ENCODE data around the gene EPS8L1. TPM values are rescaled to one million over a fixed set of nuclear protein-coding genes. Genes with fewer than 3 reads are reported as not detected.
"Not testable (repeated sequence)": the region's sequence is repeated elsewhere in the genome, so short reads cannot be mapped to it uniquely, and the experiment has no call there.

The EPS8L1 gene
- total RNA-seq, 1 donor from 2014 or later = 0.58 TPM

- DNase-seq (ENCODE audit: low spot score) = no peak
Observed at GRCh38 chr19:55092423-55093318, 17.0 kb downstream of the EPS8L1 start.

DNA sequence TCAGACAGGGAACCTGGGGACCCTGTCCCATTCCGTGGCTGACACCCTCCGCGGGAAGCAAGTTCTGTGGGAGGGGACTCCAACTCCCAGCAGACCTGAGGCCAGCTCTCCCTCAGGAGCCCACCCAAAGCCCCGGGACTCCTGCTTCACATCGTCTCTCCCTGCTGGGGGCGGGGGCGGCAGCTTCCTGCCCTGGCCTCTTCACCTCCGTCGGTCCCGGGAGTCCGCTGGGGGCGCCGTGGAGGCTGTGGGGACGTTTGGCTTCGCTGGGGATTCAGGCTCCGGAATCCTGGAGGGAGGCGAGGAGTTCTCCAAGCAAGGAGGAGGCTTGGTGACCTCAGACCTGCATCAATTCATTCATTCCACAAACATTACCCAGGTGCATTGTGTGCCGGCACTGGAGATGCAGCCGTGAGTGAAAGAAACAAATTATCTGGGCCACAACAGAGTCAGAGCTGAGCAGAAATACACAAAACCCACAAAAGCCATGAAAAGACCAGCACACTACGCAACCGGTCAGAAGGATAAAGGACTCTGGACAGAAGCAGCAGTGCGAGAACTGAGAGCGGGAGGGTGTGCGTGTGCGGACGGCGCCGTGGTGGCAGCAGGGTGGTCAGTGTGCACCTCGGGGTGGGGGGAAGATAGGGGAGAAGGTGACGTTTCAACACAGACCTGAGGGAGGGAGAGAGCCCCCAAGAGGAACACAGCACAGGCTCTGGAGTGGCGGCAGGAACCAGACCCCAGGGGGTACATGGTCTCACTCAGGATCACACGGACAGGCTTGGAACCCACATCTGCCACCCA, 19.0 kb downstream of the EPS8L1 start:
- no peak for DNase-seq (ENCODE audit: low spot score)

DNA sequence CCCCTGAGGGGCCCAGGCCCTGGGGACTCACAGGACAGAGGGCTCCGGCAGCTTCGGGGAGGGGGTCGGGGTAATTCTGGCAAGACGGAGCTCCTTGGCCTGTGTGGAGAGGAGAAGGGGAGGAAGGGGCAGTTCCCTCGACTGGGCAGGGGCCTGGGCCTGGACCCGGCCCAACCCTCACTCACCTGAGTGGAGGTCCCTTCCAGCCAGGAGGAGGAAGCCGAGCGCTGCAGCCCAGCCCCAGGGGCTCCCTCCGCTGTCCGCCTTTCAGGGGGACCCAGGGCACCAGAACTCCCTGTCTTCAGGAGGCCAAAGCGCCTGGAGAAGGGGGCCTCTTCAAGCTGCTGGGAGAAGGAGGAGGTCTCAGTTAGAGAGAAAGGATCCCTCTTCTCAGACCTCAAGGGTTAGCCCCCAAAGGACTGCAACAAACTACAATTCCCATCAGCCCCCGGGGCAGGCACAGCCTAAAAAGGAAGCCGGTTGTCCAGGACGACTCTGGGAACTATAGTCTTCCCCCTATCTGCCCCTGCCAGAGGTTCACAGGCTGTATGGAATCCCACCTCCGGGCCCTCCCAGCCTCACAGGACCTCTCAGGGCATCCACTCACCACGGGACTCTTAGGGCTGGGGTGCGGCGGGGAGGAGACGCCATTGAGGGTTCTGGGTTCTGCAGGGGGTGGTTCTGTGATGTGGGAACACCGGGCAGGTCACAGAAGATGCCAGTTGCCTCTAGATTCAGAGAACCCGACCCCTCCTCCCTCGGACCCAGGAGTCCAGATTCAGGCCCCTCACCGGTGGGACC, 19.8 kb downstream of the EPS8L1 start:
- no peak for DNase-seq (ENCODE audit: low spot score)

- DNase-seq (ENCODE audit: low spot score) = no peak
Observed at GRCh38 chr19:55096061-55096701, 20.5 kb downstream of the EPS8L1 start.

GRCh38 chr19:55097864-55098715, 22.4 kb downstream of the EPS8L1 start:
- no peak for DNase-seq (ENCODE audit: low spot score)

- no peak for DNase-seq (ENCODE audit: low spot score)
Observed at GRCh38 chr19:55098716-55099556, 23.3 kb downstream of the EPS8L1 start.

DNA sequence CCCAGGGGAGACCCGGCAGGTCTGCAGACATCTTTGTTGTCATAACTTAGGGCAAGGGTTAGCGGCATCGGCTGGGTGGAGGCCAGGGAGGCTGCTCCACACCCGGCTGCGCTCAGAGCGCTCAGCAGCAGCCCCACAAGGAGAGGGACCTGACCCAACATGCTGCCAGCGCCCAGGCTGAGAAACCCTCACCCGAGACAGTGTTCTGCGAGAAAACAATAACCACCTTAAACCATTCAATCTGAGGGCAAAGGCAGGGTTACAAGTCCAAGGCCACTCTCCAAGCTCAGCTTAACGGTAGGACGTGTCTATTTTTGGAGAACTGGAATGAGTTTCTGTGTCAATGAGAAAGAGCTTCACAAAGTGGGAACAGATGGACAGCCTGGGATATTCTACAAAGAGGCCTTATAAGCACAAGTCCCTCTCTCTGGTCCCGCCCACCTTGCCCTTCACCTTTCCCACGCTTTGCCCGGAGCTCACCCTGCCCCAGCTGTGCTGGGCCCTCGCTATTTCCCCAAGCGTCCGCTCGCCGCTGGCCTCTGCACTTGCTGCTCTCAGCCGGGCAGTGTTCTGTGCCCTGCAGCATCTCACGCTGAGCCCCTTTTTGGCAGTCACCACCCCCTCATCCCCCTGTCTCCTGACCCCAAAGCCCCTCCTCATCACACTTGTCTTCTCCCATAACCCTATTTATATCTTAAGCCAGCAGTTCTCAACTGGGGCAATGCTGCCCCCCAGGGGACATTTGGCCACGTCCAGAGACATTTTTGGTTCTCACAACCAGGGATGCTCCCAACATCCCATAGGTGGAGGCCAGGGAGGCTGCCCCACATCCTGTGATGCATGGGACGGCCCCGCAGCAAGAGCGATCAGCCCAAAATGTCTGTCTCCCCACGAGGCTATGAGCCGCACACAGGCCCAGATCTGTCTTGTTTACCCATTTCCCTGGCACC, 24.2 kb downstream of the EPS8L1 start:
- no peak for DNase-seq (ENCODE audit: low spot score)

DNA sequence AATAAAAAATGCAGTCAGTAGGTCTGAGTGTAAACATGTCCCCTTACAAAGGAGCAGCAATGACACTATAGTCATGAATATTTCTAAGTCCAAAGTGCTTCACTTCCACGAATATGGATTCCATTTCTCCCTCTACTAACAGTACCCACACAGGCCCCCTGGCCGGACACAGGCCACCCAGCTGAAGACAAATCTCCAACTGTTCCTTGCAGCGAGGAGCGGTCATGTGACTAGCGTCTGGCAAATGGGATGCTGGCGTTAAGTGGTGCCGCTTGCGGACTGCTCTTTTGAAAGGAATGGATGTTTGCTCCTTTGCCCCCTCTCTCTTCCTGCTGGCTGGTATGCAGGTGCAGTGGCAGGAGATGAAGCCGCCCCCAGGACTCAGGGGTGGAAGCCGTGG, 25.6 kb downstream of the EPS8L1 start:
- DNase-seq (ENCODE audit: low spot score) = no peak

GRCh38 chr19:55103190-55103589, 27.5 kb downstream of the EPS8L1 start:
- DNase-seq (ENCODE audit: low spot score) = no peak

GRCh38 chr19:55105237-55105636, 29.6 kb downstream of the EPS8L1 start:
- DNase-seq (ENCODE audit: low spot score) = no peak

DNA sequence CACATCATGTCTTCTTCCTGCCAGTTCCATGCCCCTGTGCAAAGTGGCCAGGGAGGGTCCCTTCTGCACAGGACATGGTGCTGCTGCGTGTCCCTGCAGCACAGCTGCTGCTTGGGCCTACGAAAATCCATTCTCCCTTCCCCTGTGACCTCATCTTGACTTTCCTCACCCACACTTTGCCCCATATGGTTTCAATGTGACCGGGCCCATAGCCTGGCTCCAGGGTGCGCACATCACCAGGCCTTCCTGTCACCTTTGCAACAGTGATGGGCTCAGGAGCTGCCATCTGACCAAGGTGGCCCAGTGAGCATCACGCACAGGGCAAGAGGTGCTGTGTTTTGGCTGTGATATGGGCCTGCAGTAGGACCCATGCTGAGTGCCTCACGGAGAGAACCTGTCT, 30.9 kb downstream of the EPS8L1 start:
- DNase-seq (ENCODE audit: low spot score) = no peak

DNA sequence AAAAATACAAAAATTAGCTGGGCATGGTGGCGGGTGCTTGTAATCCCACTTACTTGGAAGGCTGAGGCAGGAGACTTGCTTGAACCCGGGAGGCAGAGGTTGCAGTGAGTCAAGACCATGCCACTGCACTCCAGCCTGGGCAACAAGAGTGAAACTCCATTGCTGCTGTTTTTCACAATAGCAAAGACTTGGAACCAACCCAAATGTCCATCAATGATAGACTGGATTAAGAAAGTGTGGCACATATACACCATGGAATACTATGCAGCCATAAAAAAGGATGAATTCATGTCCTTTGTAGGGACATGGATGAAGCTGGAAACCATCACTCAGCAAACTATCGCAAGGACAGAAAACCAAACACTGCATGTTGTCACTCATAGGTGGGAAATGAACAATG, 31.6 kb downstream of the EPS8L1 start:
- DNase-seq (ENCODE audit: low spot score) = not testable (repeated sequence)

DNA sequence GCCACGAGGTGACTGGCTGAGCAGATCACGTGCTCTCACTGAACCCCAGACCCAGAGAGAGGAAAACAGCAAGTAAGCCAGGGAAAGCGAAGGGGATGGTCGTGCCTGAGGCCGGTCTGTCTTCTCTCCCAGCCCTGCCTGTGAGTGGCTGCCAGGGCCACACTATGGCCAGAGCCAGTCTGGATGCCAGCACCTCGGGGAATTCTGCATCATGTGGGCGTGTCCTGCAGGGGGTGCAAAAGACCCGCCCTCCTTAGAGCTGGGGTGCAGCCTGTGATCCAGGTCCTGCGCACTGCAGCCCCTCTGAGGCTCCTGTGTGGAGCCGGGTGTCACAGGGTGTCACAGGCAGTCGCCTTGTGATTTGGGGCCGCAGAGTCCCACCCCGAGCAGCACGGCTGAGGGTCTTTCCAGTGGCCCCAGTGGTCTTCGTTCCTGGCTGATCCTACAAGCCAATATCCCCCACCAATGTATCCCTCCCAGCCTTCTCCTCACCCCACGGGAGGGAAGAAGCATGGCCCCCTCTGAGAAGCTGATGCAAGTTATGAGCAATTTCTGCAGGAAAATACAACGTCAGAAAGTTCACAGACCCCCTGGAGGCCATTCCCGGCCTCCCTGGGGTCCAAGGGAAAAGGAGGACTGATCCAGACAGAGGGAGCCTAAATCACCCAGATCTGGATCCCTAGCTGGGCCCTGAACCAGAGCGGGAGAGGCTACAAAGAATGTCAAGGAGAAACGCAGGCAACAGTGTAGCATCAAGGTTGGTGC, 34.0 kb downstream of the EPS8L1 start:
- no peak for DNase-seq (ENCODE audit: low spot score)

DNA sequence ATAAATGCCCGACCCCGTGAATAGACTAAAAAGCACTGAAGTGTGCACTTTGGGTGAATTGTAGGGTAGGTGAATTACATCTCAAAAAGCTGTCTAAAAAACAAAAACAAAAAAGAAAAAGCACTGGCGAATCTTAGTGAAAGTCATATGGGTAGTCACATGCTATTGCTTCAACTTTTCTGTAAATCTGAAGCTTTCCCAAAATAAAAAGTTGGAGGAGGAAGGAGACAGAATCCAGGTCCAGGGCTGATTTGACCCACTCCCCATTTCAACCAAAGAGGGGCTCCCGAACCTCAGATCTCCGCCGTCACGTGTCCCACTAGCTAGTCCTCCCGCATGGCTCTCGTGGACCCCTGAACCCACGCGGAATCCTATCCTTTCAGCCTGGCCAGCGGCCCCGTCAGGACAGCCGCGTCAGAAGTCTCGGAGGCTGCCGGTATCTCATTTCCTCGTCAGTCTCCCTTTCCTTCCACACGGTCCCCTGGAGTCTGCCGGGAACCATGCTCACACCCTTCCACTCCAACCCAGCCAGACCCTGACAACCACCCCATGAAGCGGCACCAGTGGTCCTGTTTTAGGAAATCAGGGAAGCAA, 35.7 kb downstream of the EPS8L1 start:
- DNase-seq (ENCODE audit: low spot score) = no peak

DNA sequence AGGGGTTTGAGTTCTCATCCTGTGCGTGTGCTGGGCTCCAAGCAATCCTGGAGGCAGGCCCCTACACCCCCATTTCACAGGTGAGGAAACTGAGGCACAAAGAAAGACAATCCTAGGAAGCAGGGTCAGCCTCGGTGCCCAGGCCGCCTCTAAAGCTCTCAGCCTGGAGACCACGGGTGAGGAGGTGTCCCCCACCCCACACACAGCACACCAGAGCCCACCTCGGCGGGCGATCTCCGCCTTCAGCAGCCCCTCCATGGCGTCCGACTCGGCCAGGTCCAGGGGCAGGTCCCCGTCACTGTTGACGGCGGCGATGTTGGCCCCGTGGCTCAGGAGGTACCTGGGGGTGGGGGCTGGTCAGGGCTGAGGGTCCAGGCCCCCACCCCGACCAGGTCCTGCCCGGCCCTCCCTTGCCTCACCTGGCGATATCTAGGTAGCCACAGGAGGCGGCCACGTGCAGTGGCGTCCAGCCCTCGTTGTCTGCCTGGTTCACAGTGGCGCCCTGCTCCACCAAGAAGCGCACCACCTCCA, 36.6 kb downstream of the EPS8L1 start:
- no peak for DNase-seq (ENCODE audit: low spot score)

DNA sequence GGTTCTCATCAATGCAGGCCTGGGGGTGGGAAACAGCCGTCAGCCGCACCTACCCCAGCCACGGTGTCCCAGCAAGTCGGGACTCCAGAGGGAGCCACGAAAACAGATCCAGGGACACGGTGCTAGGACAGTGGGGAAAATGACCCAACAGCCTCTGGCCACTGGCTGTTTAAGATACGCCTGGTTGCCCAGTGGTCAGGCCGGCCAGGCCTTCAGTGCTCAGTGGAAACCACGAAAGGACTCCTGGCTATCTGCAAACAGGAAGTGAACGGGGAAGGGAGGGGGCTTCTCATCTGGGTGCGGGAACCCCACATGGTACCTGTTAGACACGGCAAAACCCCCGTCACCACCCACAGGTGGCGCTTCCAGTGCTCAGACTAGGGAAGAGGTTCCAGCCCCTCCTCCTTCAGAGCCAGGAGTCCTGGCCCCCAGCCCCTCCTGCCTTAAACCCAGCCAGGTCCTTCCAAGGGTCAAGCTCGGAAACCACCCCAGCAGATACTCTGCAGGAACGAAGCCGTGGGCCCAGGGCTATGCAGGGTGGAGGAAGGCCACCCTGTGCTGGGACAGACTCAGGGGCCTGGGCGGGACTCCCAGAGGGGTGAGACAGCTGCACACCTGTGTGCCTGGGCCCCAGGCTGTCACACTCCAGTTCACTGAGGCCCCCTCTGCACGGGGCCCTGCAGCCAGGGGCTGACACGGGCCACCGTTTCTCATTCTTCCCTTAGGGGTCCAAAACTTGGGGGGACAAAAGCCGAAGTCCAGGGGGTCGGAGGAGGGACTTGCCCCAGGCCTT, 37.3 kb downstream of the EPS8L1 start:
- no peak for DNase-seq (ENCODE audit: low spot score)
